Smooth muscle cell (in vitro differentiated cells): ENCODE measurements around the gene RSKR. TPM values are rescaled to one million over a fixed set of nuclear protein-coding genes. Genes with fewer than 3 reads are reported as not detected.

Experiments used
- DNase-seq: peaks from one replicate; lab custom pipeline; 2025; ENCODE audit not compliant: unreplicated experiment; lab: John Stamatoyannopoulos, UW
- H2AFZ ChIP-seq: fragments of 200-600 bp; sonication (generic); 2 replicates; pipeline ENCODE4 v1.6.0; 2016; ENCODE audit warnings: antibody characterized with exemption, low read depth, mild to moderate bottlenecking
- H3F3A ChIP-seq: fragments of 200-600 bp; sonication (generic); 2 replicates; pipeline ENCODE4 v1.6.0; 2017; ENCODE audit warnings: antibody characterized with exemption, low read depth
- H3K27ac ChIP-seq: fragments of 200-600 bp; sonication (generic); 2 replicates; pipeline ENCODE4 v1.5.1; 2016; ENCODE audit warnings: low read depth, mild to moderate bottlenecking
- H3K27me3 ChIP-seq: fragments of 200-600 bp; sonication (generic); 2 replicates; pipeline ENCODE4 v1.6.1; 2016; ENCODE audit warnings: low read depth, mild to moderate bottlenecking
- H3K36me3 ChIP-seq: fragments of 200-600 bp; sonication (generic); 2 replicates; pipeline ENCODE4 v1.5.1; 2016; ENCODE audit warnings: low read depth
- H3K4me1 ChIP-seq: fragments of 200-600 bp; sonication (generic); 2 replicates; pipeline ENCODE4 v1.5.1; 2016; ENCODE audit warnings: low read depth
- H3K4me2 ChIP-seq: fragments of 200-600 bp; sonication (generic); 2 replicates; pipeline ENCODE4 v1.6.0; 2016; ENCODE audit warnings: mild to moderate bottlenecking
- H3K4me3 ChIP-seq: fragments of 200-600 bp; sonication (generic); 2 replicates; pipeline ENCODE4 v1.5.1; 2016; ENCODE audit warnings: mild to moderate bottlenecking
- H3K79me2 ChIP-seq: fragments of 200-600 bp; sonication (generic); 2 replicates; pipeline ENCODE4 v1.6.0; 2016; ENCODE audit warnings: low read depth, mild to moderate bottlenecking
- H3K9ac ChIP-seq: fragments of 200-600 bp; sonication (generic); 2 replicates; pipeline ENCODE4 v1.6.0; 2016; ENCODE audit warnings: low read depth
- H3K9me3 ChIP-seq: fragments of 200-600 bp; sonication (generic); replicated peaks from 2 replicates; pipeline ENCODE4 v1.5.1; 2016; ENCODE audit warnings: low read depth
- H4K20me1 ChIP-seq: fragments of 200-600 bp; sonication (generic); 2 replicates; pipeline ENCODE4 v1.6.0; 2016; ENCODE audit warnings: low read depth
- WGBS: methylation state at CpG from one replicate; pipeline ENCODE4 v1.1.7; 2016; ENCODE audit warnings: low lambda C conversion rate; 5-methylcytosine and 5-hydroxymethylcytosine counted together
- polyA plus RNA-seq: library from polyadenylated mRNA; unstranded; fragments of >200 nt; fragmentation: Nextera tagmentation; extraction: Ambion mirVana; gene quantifications from 2 replicates; pipeline ENCODE4 v1.2.1, GENCODE V29; 2016
- total RNA-seq: library from RNA; depleted of rRNA; stranded (reverse); fragments of >200 nt; gene quantifications from 2 replicates; pipeline ENCODE4 v1.2.3, GENCODE V29; 2014
- TF ChIP-seq, protein P1 (sequence below): fragments of 200-600 bp; sonication (generic); IDR thresholded peaks from 2 replicates; pipeline ENCODE4 v1.5.1; 2017; ENCODE audit warnings: borderline replicate concordance, mild to moderate bottlenecking, antibody characterized with exemption; ENCODE audit not compliant: insufficient read depth, poor library complexity, severe bottlenecking

RSKR gene
- total and polyA plus RNA-seq, 2 experiments from 2014 or later = 2.0 to 3.8 TPM

GRCh38 chr17:28626818-28627217, 12.8 kb upstream of the RSKR start:
- Histone ChIP-seq H3K9me3 (no peaks in the 10 kb centered on the region), H2AFZ (no peak overlapping the region), H3K4me2 (no peak overlapping the region), H4K20me1 (no peaks in the 10 kb centered on the region), H3F3A (no peaks in the 10 kb centered on the region), H3K79me2 (no peaks in the 10 kb centered on the region), H3K36me3 (peaks cover 11% of the 10 kb centered on the region), H3K4me1 (no peaks in the 10 kb centered on the region), H3K4me3 (no peak overlapping the region), H3K27me3 (no peaks in the 10 kb centered on the region), H3K27ac (no peak overlapping the region), H3K9ac (no peak overlapping the region)
- WGBS = 96% methylated on average over 4 of the region's 4 CpGs
- no peak for DNase-seq
- TF ChIP-seq, protein P1, sequence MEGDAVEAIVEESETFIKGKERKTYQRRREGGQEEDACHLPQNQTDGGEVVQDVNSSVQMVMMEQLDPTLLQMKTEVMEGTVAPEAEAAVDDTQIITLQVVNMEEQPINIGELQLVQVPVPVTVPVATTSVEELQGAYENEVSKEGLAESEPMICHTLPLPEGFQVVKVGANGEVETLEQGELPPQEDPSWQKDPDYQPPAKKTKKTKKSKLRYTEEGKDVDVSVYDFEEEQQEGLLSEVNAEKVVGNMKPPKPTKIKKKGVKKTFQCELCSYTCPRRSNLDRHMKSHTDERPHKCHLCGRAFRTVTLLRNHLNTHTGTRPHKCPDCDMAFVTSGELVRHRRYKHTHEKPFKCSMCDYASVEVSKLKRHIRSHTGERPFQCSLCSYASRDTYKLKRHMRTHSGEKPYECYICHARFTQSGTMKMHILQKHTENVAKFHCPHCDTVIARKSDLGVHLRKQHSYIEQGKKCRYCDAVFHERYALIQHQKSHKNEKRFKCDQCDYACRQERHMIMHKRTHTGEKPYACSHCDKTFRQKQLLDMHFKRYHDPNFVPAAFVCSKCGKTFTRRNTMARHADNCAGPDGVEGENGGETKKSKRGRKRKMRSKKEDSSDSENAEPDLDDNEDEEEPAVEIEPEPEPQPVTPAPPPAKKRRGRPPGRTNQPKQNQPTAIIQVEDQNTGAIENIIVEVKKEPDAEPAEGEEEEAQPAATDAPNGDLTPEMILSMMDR = no peak

- TF ChIP-seq, protein P1 = no peak
- peaks cover 26% of the 10 kb centered on the region for H3K36me3 ChIP-seq
- 98% methylated on average over 2 of the region's 2 CpGs for WGBS
Measured at GRCh38 chr17:28624148-28624547, 10.2 kb upstream of the RSKR start.

DNA sequence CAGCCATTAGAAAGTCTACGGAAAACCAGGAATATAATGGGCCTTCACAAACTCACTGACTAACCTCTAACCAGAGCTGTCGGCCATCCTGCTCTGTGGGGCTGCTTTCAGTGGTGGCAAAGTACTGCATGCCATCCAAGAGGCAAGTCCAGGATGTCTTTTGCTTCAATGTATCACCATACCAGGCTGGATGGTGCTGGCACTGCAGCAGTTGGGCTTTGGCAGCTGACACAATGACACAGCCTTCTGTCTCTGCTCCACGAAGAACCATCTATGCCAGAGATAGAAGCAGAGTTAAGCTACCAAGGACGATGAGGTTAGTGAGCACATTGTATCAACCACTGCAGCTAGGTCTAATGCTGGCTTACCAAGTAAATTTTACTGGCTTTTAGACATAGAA, 9.7 kb upstream of the RSKR start:
- no peaks in the 10 kb centered on the region for H3K27me3 ChIP-seq
- H3F3A ChIP-seq = no peaks in the 10 kb centered on the region
- H3K4me2 ChIP-seq = no peak overlapping the region
- H2AFZ ChIP-seq = no peak overlapping the region
- peaks cover 28% of the 10 kb centered on the region for H3K36me3 ChIP-seq
- no peak overlapping the region for H3K4me3 ChIP-seq
- H3K27ac ChIP-seq = no peak overlapping the region
- H3K4me1 ChIP-seq = no peaks in the 10 kb centered on the region
- H3K79me2 ChIP-seq = no peaks in the 10 kb centered on the region
- no peak for DNase-seq
- WGBS = 92% methylated on average over 4 of the region's 4 CpGs
- H3K9ac ChIP-seq = no peak overlapping the region
- TF ChIP-seq, protein P1 = no peak
- H3K9me3 ChIP-seq = no peaks in the 10 kb centered on the region
- H4K20me1 ChIP-seq = no peaks in the 10 kb centered on the region

More at GRCh38 chr17:28624148-28624547, 10.2 kb upstream of the RSKR start:
- Histone ChIP-seq H3K4me3 (no peak overlapping the region), H2AFZ (no peak overlapping the region), H4K20me1 (no peaks in the 10 kb centered on the region), H3K9me3 (no peaks in the 10 kb centered on the region), H3K27ac (no peak overlapping the region), H3K79me2 (no peaks in the 10 kb centered on the region), H3K4me1 (no peaks in the 10 kb centered on the region), H3F3A (no peaks in the 10 kb centered on the region), H3K4me2 (no peak overlapping the region), H3K27me3 (no peaks in the 10 kb centered on the region), H3K9ac (no peak overlapping the region)
- no peak for DNase-seq

GRCh38 chr17:28622186-28622585, 8.2 kb upstream of the RSKR start:
- Histone ChIP-seq H3K9me3 (no peaks in the 10 kb centered on the region), H3K36me3 (peaks cover 37% of the 10 kb centered on the region), H3K4me1 (no peaks in the 10 kb centered on the region)

More at GRCh38 chr17:28622186-28622585, 8.2 kb upstream of the RSKR start:
- H3K9ac ChIP-seq = no peak overlapping the region
- no peaks in the 10 kb centered on the region for H3F3A ChIP-seq
- no peak overlapping the region for H2AFZ ChIP-seq
- TF ChIP-seq, protein P1 = no peak
- H4K20me1 ChIP-seq = no peaks in the 10 kb centered on the region
- no peak overlapping the region for H3K27ac ChIP-seq
- H3K4me3 ChIP-seq = no peak overlapping the region
- WGBS = 99% methylated on average over 3 of the region's 3 CpGs
- no peak for DNase-seq
- H3K79me2 ChIP-seq = no peaks in the 10 kb centered on the region
- H3K27me3 ChIP-seq = no peaks in the 10 kb centered on the region
- H3K4me2 ChIP-seq = no peak overlapping the region
